ENCODE measurements around the gene FHAD1. TPM values are rescaled to one million over a fixed set of nuclear protein-coding genes. Genes with fewer than 3 reads are reported as not detected.

The FHAD1 gene
- total RNA-seq, 4 donors from 2014 or later: 0.95 to 1.7 TPM; not detected in 2

DNA sequence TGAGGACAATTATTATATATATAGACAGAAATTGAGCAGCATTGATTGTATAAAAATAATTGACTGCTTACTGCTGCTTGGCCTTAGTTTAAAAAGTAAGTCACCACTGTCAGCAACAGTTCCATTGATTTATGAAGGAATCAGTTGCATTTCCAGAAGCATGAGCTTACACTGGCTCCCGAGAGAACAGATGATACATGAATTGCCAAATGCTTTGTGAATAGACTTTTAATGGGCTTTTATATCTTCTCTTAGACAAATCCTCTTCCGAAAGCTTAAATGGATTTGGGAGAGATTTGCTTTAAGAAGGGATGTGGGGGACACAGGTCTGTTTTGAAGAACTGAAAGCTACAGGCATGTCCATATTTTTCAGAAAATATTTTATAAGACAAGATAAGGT lies 7.5 kb downstream of the FHAD1 start:
- H3K4me3 ChIP-seq: no peak overlapping the region
- no peaks in the 10 kb centered on the region for H3K27me3 ChIP-seq
- H3K36me3 ChIP-seq: no peaks in the 10 kb centered on the region
- H3K4me1 ChIP-seq: peaks cover 0 to 6% (median 0%) of the 10 kb centered on the region in 4 donors
- DNase-seq: no peak
- no peak for TF ChIP-seq CTCF (IDR thresholded peaks at IDR 0.05)
- no peak for TF ChIP-seq POLR2A (IDR thresholded peaks at IDR 0.05)
- no peaks in the 10 kb centered on the region for H3K9me3 ChIP-seq
- H3K27ac ChIP-seq: no peak overlapping the region

DNA sequence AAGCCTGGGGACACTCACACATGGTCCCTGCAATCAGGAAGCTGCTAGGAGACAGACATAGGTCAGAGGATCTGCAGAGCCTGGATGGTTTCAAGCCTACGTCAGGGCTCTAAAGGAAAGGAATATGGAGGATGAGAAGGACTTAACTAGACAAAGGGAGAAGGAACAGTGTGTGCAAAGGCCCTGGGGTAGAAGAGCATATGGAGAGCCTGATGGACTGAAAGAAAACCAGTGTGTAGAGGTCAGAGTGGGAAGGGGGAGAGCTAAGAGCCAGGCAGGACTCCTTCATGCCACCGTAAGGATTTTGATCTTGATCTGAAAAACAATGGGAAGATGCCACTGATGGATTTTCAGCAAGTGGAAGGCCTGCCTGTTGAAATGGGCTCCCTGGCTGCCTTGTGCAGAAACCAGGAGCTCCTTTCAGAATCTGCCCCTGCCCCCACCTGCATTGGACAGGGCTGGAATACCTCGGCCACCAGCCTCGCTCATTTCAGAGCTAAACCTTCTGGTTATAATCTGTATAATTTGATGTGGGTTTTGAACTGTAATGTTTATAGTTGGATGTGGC lies 8.6 kb downstream of the FHAD1 start:
- Histone ChIP-seq H3K4me3 (no peak overlapping the region), H3K27me3 (no peaks in the 10 kb centered on the region), H3K27ac (no peak overlapping the region), H3K4me1 (peaks cover 0 to 17% (median 0%) of the 10 kb centered on the region in 4 donors), H3K9me3 (no peaks in the 10 kb centered on the region), H3K36me3 (no peaks in the 10 kb centered on the region)
- no peak for DNase-seq
- TF ChIP-seq POLR2A (IDR thresholded peaks at IDR 0.05): no peak

DNA sequence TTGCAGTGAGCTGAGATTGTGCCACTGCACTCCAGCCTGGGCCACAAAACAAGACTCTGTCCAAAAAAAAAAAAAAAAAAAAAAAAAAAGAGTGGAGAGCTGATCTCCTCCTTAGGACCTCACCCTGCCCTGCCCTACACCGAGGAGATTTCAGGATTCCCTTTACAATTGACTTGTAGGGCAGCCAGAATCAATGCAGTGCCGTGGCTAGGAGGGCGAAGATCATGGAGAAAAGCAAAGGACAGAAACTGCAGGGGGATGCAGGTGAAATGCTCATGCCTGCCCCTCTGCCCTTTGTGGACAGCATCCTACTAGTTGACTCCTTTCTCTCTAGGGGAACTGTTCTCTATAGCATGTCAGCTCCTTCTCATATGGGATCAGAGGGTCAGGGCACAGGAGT lies 9.6 kb downstream of the FHAD1 start:
- Histone ChIP-seq H3K4me1 (peaks cover 0 to 24% (median 0%) of the 10 kb centered on the region in 4 donors), H3K27ac (no peak overlapping the region), H3K36me3 (no peaks in the 10 kb centered on the region), H3K9me3 (no peaks in the 10 kb centered on the region), H3K27me3 (no peaks in the 10 kb centered on the region), H3K4me3 (no peak overlapping the region)
- TF ChIP-seq CTCF (IDR thresholded peaks at IDR 0.05) (no peak), POLR2A (IDR thresholded peaks at IDR 0.05) (no peak)
- no peak for DNase-seq

- no peaks in the 10 kb centered on the region for H3K9me3 ChIP-seq
- H3K36me3 ChIP-seq: no peaks in the 10 kb centered on the region
- no peak for TF ChIP-seq CTCF (IDR thresholded peaks at IDR 0.05)
- no peak for TF ChIP-seq POLR2A (IDR thresholded peaks at IDR 0.05)
- no peaks in the 10 kb centered on the region for H3K27me3 ChIP-seq
- peaks cover 0 to 24% (median 0%) of the 10 kb centered on the region in 4 donors for H3K4me1 ChIP-seq
- no peak overlapping the region for H3K4me3 ChIP-seq
- no peak for DNase-seq
- H3K27ac ChIP-seq: no peak overlapping the region
These were observed 10.3 kb downstream of the FHAD1 start for GRCh38 chr1:15257309-15257708.

- Histone ChIP-seq H3K4me1 (peaks cover 0 to 24% (median 0%) of the 10 kb centered on the region in 4 donors), H3K27me3 (no peaks in the 10 kb centered on the region), H3K27ac (peak overlapping the region in 2 of 4 donors; percentile 3 to 32), H3K36me3 (no peaks in the 10 kb centered on the region), H3K9me3 (no peaks in the 10 kb centered on the region), H3K4me3 (no peak overlapping the region)
- TF ChIP-seq CTCF (IDR thresholded peaks at IDR 0.05) (no peak), POLR2A (IDR thresholded peaks at IDR 0.05) (no peak)
- DNase-seq: no peak
These were observed 12.0 kb downstream of the FHAD1 start for GRCh38 chr1:15258833-15259621.

DNA sequence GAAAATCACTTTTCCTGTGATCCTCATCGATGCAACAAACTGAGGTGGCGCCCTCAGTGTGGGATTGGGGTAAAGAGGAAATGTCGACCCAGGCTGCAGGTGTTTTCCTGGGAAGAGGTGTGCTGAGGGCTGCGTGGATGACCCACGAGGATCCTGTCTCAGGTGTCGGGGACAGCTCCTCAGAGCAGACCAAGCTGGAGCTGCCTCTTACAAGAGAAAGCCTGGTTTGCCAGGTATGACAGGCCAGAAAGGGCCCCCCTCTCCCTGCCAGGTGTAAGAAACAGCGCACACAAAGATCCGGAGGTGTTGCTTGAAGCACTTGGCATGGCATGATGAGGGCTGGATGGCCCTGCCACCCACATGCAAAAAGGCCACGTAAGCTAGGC lies 12.6 kb downstream of the FHAD1 start:
- H3K9me3 ChIP-seq: no peaks in the 10 kb centered on the region
- H3K27ac ChIP-seq: peak overlapping the region in 2 of 4 donors; percentile 3 to 59
- H3K4me3 ChIP-seq: no peak overlapping the region
- H3K36me3 ChIP-seq: no peaks in the 10 kb centered on the region
- no peaks in the 10 kb centered on the region for H3K27me3 ChIP-seq
- DNase-seq: no peak
- H3K4me1 ChIP-seq: peaks cover 0 to 24% (median 0%) of the 10 kb centered on the region in 4 donors
- no peak for TF ChIP-seq CTCF (IDR thresholded peaks at IDR 0.05)
- no peak for TF ChIP-seq POLR2A (IDR thresholded peaks at IDR 0.05)

All from Peyer's patch (tissue), 4 donors.